HCT116 (cell line): ENCODE results near the gene LCP1. TPM values are rescaled to one million over a fixed set of nuclear protein-coding genes. Genes with fewer than 3 reads are reported as not detected.

Experiments
- ATAC-seq: fragments of 200-7000 bp; cut with Tn5 transposase; 2 replicates; pipeline ENCODE4 v1.9.1; 2020; ENCODE audit warnings: mild to moderate bottlenecking, moderate library complexity
- BruUV-seq: library from RNA; stranded (reverse); fragments of 400-500 nt; replicated peaks from 2 replicates; lab custom pipeline; 2021; lab: Mats Ljungman, UMichigan
- CTCF ChIA-PET: fragments of 300-600 bp; sonication (Branson Sonifier 250); formaldehyde crosslinking; loops from one replicate; lab custom pipeline; 2021; ENCODE audit warnings: antibody characterized with exemption; lab: Charles Lee
- POLR2A ChIA-PET: fragments of 300-600, 350-600 bp; sonication (Branson Sonifier 250); formaldehyde crosslinking; loops from one replicate; lab custom pipeline; 2021; ENCODE audit warnings: antibody characterized with exemption; lab: Charles Lee
- RAD21 ChIA-PET, 2 experiments: fragments of 300-600 bp; sonication (Branson Sonifier 250); formaldehyde crosslinking; loops; one replicate each; lab custom pipeline; 2023; ENCODE audit warnings: low total read pairs in 2 of 2; ENCODE audit not compliant: uncharacterized antibody in 2 of 2, unreplicated experiment in 2 of 2, low non-redundant PET in 1 of 2; lab: Charles Lee
- DNase-seq: peaks from one replicate; pipeline ENCODE4 v3.0.0-alpha.2; 2010; ENCODE audit warnings: low read depth, low spot score
- H2AFZ ChIP-seq: fragments of 200-600 bp; shearing (Covaris generic), sonication (generic); 2 replicates; pipeline ENCODE4 v1.6.1; 2017; ENCODE audit warnings: low read depth, mixed run types, mixed read lengths, antibody characterized with exemption, low read length; ENCODE audit not compliant: poor library complexity, severe bottlenecking
- H3K27ac ChIP-seq: 2 replicates; pipeline ENCODE4 v1.5.1; 2012; ENCODE audit warnings: low read depth, low read length
- H3K27me3 ChIP-seq: fragments of 200-600 bp; sonication (generic); 2 replicates; pipeline ENCODE4 v1.6.1; 2016; ENCODE audit warnings: mixed run types, low read length, mixed read lengths; ENCODE audit not compliant: insufficient read depth
- H3K36me3 ChIP-seq, 2 experiments: fragments of 200-500 bp in 1 of 2; fragments of 200-600 bp in 1 of 2; sonication (Bioruptor generic) in 1 of 2; sonication (generic) in 1 of 2; 2 replicates each; pipeline versions ENCODE4 v1.5.1 to v1.6.1; 2014 to 2016; ENCODE audit warnings: low read length in 2 of 2, inconsistent platforms in 1 of 2, mixed read lengths in 1 of 2, mixed run types in 1 of 2; ENCODE audit not compliant: insufficient read depth in 2 of 2, control insufficient read depth in 1 of 2
- H3K4me1 ChIP-seq, 2 experiments: fragments of 200-600 bp in 1 of 2; sonication (generic) in 1 of 2; 2 replicates each; pipeline versions ENCODE4 v1.5.1 to v1.6.1; 2012 to 2017; ENCODE audit warnings: low read length in 2 of 2, inconsistent platforms in 1 of 2, mild to moderate bottlenecking in 1 of 2, mixed read lengths in 1 of 2, mixed run types in 1 of 2, moderate library complexity in 1 of 2; ENCODE audit not compliant: insufficient read depth in 2 of 2, control insufficient read depth in 1 of 2
- H3K4me2 ChIP-seq: fragments of 200-600 bp; sonication (generic); 2 replicates; pipeline ENCODE4 v1.6.1; 2017; ENCODE audit warnings: mixed run types, low read length, mixed read lengths
- H3K4me3 ChIP-seq, 2 experiments: fragments of 200-600 bp in 1 of 2; sonication (generic) in 1 of 2; replicated peaks in 1 of 2; 2 replicates each; pipeline ENCODE4 v1.5.1; 2011 to 2016; ENCODE audit warnings: low read length in 2 of 2, control low read depth in 1 of 2, low read depth in 1 of 2, mild to moderate bottlenecking in 1 of 2, mixed read lengths in 1 of 2, mixed run types in 1 of 2
- H3K79me2 ChIP-seq: fragments of 200-600 bp; sonication (generic); 2 replicates; pipeline ENCODE4 v1.6.1; 2017; ENCODE audit warnings: mild to moderate bottlenecking, mixed run types, low read length, moderate library complexity, mixed read lengths; ENCODE audit not compliant: insufficient read depth
- H3K9ac ChIP-seq: fragments of 200-600 bp; sonication (generic); 2 replicates; pipeline ENCODE4 v1.6.1; 2016; ENCODE audit warnings: low read length, mixed read lengths
- H3K9me2 ChIP-seq: fragments of 200-600 bp; sonication (generic), shearing (Covaris generic); 2 replicates; pipeline ENCODE4 v1.6.1; 2017; ENCODE audit warnings: mixed run types, mild to moderate bottlenecking, moderate library complexity; ENCODE audit not compliant: insufficient read depth
- H3K9me3 ChIP-seq, 2 experiments: fragments of 200-500 bp in 1 of 2; fragments of 200-600 bp in 1 of 2; sonication (Bioruptor generic) in 1 of 2; sonication (generic) in 1 of 2; 2 replicates each; pipeline ENCODE4 v1.6.1; 2014 to 2017; ENCODE audit warnings: low read length in 2 of 2, mixed read lengths in 2 of 2, inconsistent platforms in 1 of 2, low read depth in 1 of 2, mild to moderate bottlenecking in 1 of 2, mixed run types in 1 of 2, moderate library complexity in 1 of 2; ENCODE audit not compliant: control insufficient read depth in 1 of 2, insufficient read depth in 1 of 2
- H4K20me1 ChIP-seq: fragments of 200-600 bp; sonication (generic), shearing (Covaris generic); 2 replicates; pipeline ENCODE4 v1.6.1; 2017; ENCODE audit warnings: mixed run types, mild to moderate bottlenecking, moderate library complexity; ENCODE audit not compliant: insufficient read depth
- CBX3 ChIP-seq: IDR thresholded peaks from 2 replicates; pipeline ENCODE4 v1.6.1; 2012; ENCODE audit warnings: low read depth
- EZH2 ChIP-seq: fragments of 200-600 bp; sonication (generic); IDR thresholded peaks from 2 replicates; pipeline ENCODE4 v1.6.1; 2017; ENCODE audit warnings: antibody characterized with exemption, mixed run types
- FOSL1 ChIP-seq: IDR thresholded peaks from 2 replicates; pipeline ENCODE4 v1.6.1; 2012; ENCODE audit warnings: low read depth
- POLR2A ChIP-seq: IDR thresholded peaks from 2 replicates; pipeline ENCODE4 v1.7.0; 2011; ENCODE audit warnings: borderline replicate concordance; ENCODE audit not compliant: insufficient read depth, insufficient read length; ENCODE audit errors: extremely low read depth
- RAD21 ChIP-seq: IDR thresholded peaks from 2 replicates; pipeline ENCODE4 v1.6.1; 2012; ENCODE audit warnings: low read depth, mild to moderate bottlenecking
- SP1 ChIP-seq: IDR thresholded peaks from 2 replicates; pipeline ENCODE4 v1.6.1; 2012; ENCODE audit warnings: low read depth
- SRF ChIP-seq: IDR thresholded peaks from 2 replicates; pipeline ENCODE4 v1.6.1; 2012; ENCODE audit warnings: low read depth
- TCF7L2 ChIP-seq: IDR thresholded peaks from 2 replicates; pipeline ENCODE4 v1.7.0; 2011; ENCODE audit warnings: borderline replicate concordance, inconsistent platforms; ENCODE audit not compliant: insufficient read depth, insufficient read length; ENCODE audit errors: extremely low read depth
- ZFX ChIP-seq: fragments of 450-650 bp; IDR thresholded peaks from 2 replicates; pipeline ENCODE4 v1.6.1; 2017
- ZNF274 ChIP-seq: fragments of 200-500 bp; sonication (Bioruptor generic); IDR thresholded peaks from 2 replicates; pipeline ENCODE4 v1.6.1; 2014; ENCODE audit warnings: mild to moderate bottlenecking, low read depth, low read length, inconsistent platforms
- intact Hi-C: fragments of 100-400 bp; cut with micrococcal nuclease; formaldehyde crosslinking; loops from 2 replicates; pipeline ENCODE4 v1.10.0; 2022
- total RNA-seq: library from RNA; stranded (reverse); gene quantifications from one replicate; pipeline ENCODE4 v1.2.1, GENCODE V29; 2021; ENCODE audit not compliant: unreplicated experiment
- TF ChIP-seq, protein P1 (sequence below), 3 experiments: fragments of 200-600 bp in 1 of 3; sonication (generic) in 1 of 3; IDR thresholded peaks in 2 of 3; conservative IDR thresholded peaks in 1 of 3; 2 replicates each; pipeline ENCODE4 v1.5.1; 2012 to 2017; ENCODE audit warnings: low read depth in 2 of 3, low read length in 2 of 3, antibody characterized with exemption in 1 of 3, borderline replicate concordance in 1 of 3, control low read depth in 1 of 3, mild to moderate bottlenecking in 1 of 3, mixed read lengths in 1 of 3, mixed run types in 1 of 3, moderate library complexity in 1 of 3; ENCODE audit not compliant: insufficient read depth in 1 of 3
- TF ChIP-seq, protein P2 (sequence below): IDR thresholded peaks from 2 replicates; pipeline ENCODE4 v1.6.1; 2011; ENCODE audit warnings: mild to moderate bottlenecking, low read length, moderate library complexity; ENCODE audit not compliant: insufficient replicate concordance; ENCODE audit errors: extremely low read depth
- TF ChIP-seq, protein P3 (sequence below): IDR thresholded peaks from 2 replicates; pipeline ENCODE4 v1.6.1; 2012; ENCODE audit warnings: low read depth

LCP1 gene
- total RNA-seq, 1 experiment from 2014 or later, result 2.2 TPM

DNA sequence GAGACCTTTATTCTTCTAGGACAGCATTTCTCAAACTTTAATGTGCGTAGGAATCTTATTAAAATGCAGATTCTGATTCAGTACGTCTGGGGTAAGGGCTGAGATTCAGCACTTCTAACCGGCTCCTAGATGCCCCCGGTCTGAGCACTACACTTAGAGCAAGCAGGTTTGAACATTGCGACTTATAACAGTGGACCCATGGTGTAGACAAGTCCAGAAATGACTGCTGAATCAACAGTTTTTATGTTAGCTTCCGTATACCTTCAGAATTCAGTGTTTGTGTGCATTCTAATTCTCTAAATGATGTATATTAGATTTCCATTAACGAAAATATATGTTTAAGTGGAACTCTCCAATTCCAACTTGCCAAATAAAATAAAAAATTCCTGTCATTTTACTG is 59.7 kb downstream of the LCP1 start:
- Histone ChIP-seq H3K4me1 (peaks cover 11 to 15% of the 10 kb centered on the region in 2 experiments), H3K4me3 (no peak overlapping the region), H3K9me3 (no peaks in the 10 kb centered on the region), H3K9me2 (no peaks in the 10 kb centered on the region), H3K79me2 (no peaks in the 10 kb centered on the region), H3K36me3 (no peaks in the 10 kb centered on the region), H3K27me3 (peaks cover 6% of the 10 kb centered on the region; the same call in 1 of the 2 replicates), H3K4me2 (no peak overlapping the region), H4K20me1 (no peaks in the 10 kb centered on the region), H3K27ac (no peak overlapping the region), H2AFZ (no peak overlapping the region), H3K9ac (no peak overlapping the region)
- no peak for ATAC-seq
- ChIA-PET POLR2A (no interaction called here), RAD21 (no interaction called here), CTCF (no interaction called here)
- no peak for DNase-seq
- TF ChIP-seq SP1 (no peak), ZFX (no peak)
- TF ChIP-seq, protein P1, sequence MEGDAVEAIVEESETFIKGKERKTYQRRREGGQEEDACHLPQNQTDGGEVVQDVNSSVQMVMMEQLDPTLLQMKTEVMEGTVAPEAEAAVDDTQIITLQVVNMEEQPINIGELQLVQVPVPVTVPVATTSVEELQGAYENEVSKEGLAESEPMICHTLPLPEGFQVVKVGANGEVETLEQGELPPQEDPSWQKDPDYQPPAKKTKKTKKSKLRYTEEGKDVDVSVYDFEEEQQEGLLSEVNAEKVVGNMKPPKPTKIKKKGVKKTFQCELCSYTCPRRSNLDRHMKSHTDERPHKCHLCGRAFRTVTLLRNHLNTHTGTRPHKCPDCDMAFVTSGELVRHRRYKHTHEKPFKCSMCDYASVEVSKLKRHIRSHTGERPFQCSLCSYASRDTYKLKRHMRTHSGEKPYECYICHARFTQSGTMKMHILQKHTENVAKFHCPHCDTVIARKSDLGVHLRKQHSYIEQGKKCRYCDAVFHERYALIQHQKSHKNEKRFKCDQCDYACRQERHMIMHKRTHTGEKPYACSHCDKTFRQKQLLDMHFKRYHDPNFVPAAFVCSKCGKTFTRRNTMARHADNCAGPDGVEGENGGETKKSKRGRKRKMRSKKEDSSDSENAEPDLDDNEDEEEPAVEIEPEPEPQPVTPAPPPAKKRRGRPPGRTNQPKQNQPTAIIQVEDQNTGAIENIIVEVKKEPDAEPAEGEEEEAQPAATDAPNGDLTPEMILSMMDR (IDR thresholded peaks at IDR 0.05 in 2 of 3, conservative IDR thresholded peaks at IDR 0.05 in 1 of 3; ENCODE audit: borderline replicate concordance in 1 of 3, insufficient read depth in 1 of 3, low read depth in 2 of 3, low read length in 2 of 3), result no peak
- intact Hi-C loops, result loop anchor here (10.0 kb wide), 1 partner anchor 198 kb away; no protein-coding TSS in a partner anchor
- no TSS peak for BruUV-seq

DNA sequence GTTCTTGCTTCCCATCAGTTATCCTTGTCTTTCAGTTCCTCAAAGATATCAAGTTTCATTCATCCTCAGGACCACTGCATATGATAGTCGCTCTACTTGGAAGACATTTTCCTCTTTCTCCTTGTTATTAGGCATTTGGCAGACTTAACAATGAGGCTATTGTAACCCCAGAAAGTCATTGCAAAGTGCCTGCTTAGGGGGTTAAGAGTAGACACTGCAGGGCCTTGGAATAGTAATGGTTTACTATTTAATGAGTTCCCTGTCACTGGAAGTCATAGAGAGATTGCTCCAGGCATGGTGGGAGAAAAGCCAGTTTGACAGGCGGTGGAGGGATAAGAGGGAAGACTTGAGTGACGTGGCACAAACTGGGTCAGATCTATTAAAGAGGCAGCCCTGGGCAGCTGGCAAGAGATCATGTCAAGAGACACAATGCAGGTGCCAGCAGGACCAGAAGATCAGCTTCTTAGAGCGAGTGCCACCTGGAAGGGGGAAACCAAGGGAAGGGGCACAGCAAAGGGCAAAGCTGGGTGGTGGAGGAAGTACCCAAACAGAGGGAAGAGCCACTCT is 60.3 kb downstream of the LCP1 start:
- Histone ChIP-seq H3K27me3 (peaks cover 6% of the 10 kb centered on the region; the same call in 1 of the 2 replicates), H3K4me2 (no peak overlapping the region), H3K4me1 (peaks cover 11 to 15% of the 10 kb centered on the region in 2 experiments), H4K20me1 (no peaks in the 10 kb centered on the region), H3K9me3 (no peaks in the 10 kb centered on the region), H3K27ac (no peak overlapping the region), H3K36me3 (no peaks in the 10 kb centered on the region), H3K9ac (no peak overlapping the region), H2AFZ (no peak overlapping the region), H3K4me3 (no peak overlapping the region), H3K79me2 (no peaks in the 10 kb centered on the region), H3K9me2 (no peaks in the 10 kb centered on the region)
- CTCF ChIA-PET, result no interaction called here
- POLR2A ChIA-PET, result no interaction called here
- RAD21 ChIA-PET, result no interaction called here
- no TSS peak for BruUV-seq
- intact Hi-C loops, result loop anchor here (10.0 kb wide), 1 partner anchor 197 kb away; no protein-coding TSS in a partner anchor
- ATAC-seq, result no peak
- no peak for DNase-seq
- TF ChIP-seq FOSL1 (no peak), RAD21 (no peak), ZNF274 (no peak), EZH2 (no peak), CBX3 (no peak), TCF7L2 (no peak), POLR2A (no peak), SRF (no peak)
- TF ChIP-seq, protein P2, sequence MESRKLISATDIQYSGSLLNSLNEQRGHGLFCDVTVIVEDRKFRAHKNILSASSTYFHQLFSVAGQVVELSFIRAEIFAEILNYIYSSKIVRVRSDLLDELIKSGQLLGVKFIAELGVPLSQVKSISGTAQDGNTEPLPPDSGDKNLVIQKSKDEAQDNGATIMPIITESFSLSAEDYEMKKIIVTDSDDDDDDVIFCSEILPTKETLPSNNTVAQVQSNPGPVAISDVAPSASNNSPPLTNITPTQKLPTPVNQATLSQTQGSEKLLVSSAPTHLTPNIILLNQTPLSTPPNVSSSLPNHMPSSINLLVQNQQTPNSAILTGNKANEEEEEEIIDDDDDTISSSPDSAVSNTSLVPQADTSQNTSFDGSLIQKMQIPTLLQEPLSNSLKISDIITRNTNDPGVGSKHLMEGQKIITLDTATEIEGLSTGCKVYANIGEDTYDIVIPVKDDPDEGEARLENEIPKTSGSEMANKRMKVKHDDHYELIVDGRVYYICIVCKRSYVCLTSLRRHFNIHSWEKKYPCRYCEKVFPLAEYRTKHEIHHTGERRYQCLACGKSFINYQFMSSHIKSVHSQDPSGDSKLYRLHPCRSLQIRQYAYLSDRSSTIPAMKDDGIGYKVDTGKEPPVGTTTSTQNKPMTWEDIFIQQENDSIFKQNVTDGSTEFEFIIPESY, result no peak
- TF ChIP-seq, protein P3, sequence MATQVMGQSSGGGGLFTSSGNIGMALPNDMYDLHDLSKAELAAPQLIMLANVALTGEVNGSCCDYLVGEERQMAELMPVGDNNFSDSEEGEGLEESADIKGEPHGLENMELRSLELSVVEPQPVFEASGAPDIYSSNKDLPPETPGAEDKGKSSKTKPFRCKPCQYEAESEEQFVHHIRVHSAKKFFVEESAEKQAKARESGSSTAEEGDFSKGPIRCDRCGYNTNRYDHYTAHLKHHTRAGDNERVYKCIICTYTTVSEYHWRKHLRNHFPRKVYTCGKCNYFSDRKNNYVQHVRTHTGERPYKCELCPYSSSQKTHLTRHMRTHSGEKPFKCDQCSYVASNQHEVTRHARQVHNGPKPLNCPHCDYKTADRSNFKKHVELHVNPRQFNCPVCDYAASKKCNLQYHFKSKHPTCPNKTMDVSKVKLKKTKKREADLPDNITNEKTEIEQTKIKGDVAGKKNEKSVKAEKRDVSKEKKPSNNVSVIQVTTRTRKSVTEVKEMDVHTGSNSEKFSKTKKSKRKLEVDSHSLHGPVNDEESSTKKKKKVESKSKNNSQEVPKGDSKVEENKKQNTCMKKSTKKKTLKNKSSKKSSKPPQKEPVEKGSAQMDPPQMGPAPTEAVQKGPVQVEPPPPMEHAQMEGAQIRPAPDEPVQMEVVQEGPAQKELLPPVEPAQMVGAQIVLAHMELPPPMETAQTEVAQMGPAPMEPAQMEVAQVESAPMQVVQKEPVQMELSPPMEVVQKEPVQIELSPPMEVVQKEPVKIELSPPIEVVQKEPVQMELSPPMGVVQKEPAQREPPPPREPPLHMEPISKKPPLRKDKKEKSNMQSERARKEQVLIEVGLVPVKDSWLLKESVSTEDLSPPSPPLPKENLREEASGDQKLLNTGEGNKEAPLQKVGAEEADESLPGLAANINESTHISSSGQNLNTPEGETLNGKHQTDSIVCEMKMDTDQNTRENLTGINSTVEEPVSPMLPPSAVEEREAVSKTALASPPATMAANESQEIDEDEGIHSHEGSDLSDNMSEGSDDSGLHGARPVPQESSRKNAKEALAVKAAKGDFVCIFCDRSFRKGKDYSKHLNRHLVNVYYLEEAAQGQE, result no peak
